GM18909 (cell line): Measurements from ENCODE around the gene PRICKLE2.

ENCODE experiments used
- ATAC-seq: cut with Tn5 transposase; IDR thresholded peaks from one replicate; pipeline ENCODE4 v1.9.1; 2021; ENCODE audit warnings: mild to moderate bottlenecking; ENCODE audit not compliant: unreplicated experiment, poor library complexity

PRICKLE2 gene

GRCh38 chr3:64224826-64225610 lies at the start of gene PRICKLE2:
Gene PRICKLE2, minus strand, starts transcription at chr3:64225466. Its CDS starts 26,539 bp downstream, at chr3:64198927.
- ATAC-seq, result no peak

- ATAC-seq, result no peak
These were observed 47.6 kb upstream of the PRICKLE2 start for GRCh38 chr3:64272842-64273241.

- no peak for ATAC-seq
These were observed 47.0 kb upstream of the PRICKLE2 start for GRCh38 chr3:64272271-64272670.

GRCh38 chr3:64271631-64272030 lies 46.4 kb upstream of the PRICKLE2 start:
- no peak for ATAC-seq

- ATAC-seq, result no peak
These were observed 45.6 kb upstream of the PRICKLE2 start for GRCh38 chr3:64270866-64271260.

- no peak for ATAC-seq
These were observed 45.0 kb upstream of the PRICKLE2 start for GRCh38 chr3:64270142-64270865.

- ATAC-seq, result no peak
These were observed 43.7 kb upstream of the PRICKLE2 start for GRCh38 chr3:64268926-64269325.

- no peak for ATAC-seq
These were observed 42.7 kb upstream of the PRICKLE2 start for GRCh38 chr3:64267721-64268604.

- ATAC-seq, result no peak
These were observed 41.7 kb upstream of the PRICKLE2 start for GRCh38 chr3:64266983-64267382.

- ATAC-seq, result no peak
These were observed 41.0 kb upstream of the PRICKLE2 start for GRCh38 chr3:64266065-64266931.

GRCh38 chr3:64265646-64266045 lies 40.4 kb upstream of the PRICKLE2 start:
- ATAC-seq, result no peak

GRCh38 chr3:64264501-64265109 lies 39.3 kb upstream of the PRICKLE2 start:
- no peak for ATAC-seq

- no peak for ATAC-seq
These were observed 37.4 kb upstream of the PRICKLE2 start for GRCh38 chr3:64262574-64263114.

GRCh38 chr3:64260431-64260830 lies 35.2 kb upstream of the PRICKLE2 start:
- ATAC-seq, result no peak

GRCh38 chr3:64259636-64260035 lies 34.4 kb upstream of the PRICKLE2 start:
- ATAC-seq, result no peak

GRCh38 chr3:64257100-64257755 lies 32.0 kb upstream of the PRICKLE2 start:
- no peak for ATAC-seq

- no peak for ATAC-seq
These were observed 30.6 kb upstream of the PRICKLE2 start for GRCh38 chr3:64255741-64256340.

GRCh38 chr3:64254443-64254842 lies 29.2 kb upstream of the PRICKLE2 start:
- no peak for ATAC-seq
